Ishikawa (cell line): ENCODE results near the gene COP1.

Experiments used
- CEBPB ChIP-seq: IDR thresholded peaks from 2 replicates; pipeline ENCODE4 v1.6.1; 2012
- CREB1 ChIP-seq: IDR thresholded peaks from 2 replicates; pipeline ENCODE4 v1.6.1; 2012; ENCODE audit warnings: low read depth
- EGR1 ChIP-seq: IDR thresholded peaks from 2 replicates; pipeline ENCODE4 v1.6.1; 2012
- EP300 ChIP-seq: IDR thresholded peaks from 2 replicates; pipeline ENCODE4 v1.6.1; 2012; ENCODE audit warnings: borderline replicate concordance
- FOXM1 ChIP-seq: IDR thresholded peaks from 2 replicates; pipeline ENCODE4 v1.6.1; 2012; ENCODE audit warnings: low read depth, borderline replicate concordance
- NFIC ChIP-seq: IDR thresholded peaks from 2 replicates; pipeline ENCODE4 v1.6.1; 2012
- RAD21 ChIP-seq: IDR thresholded peaks from 2 replicates; pipeline ENCODE4 v1.6.1; 2012; ENCODE audit warnings: low read depth
- TAF1 ChIP-seq: IDR thresholded peaks from 2 replicates; pipeline ENCODE4 v1.6.1; 2012; ENCODE audit warnings: low read depth, mild to moderate bottlenecking
- TCF12 ChIP-seq: IDR thresholded peaks from 2 replicates; pipeline ENCODE4 v1.6.1; 2012; ENCODE audit warnings: low read depth
- TEAD4 ChIP-seq: IDR thresholded peaks from 2 replicates; pipeline ENCODE4 v1.6.1; 2012
- USF1 ChIP-seq: IDR thresholded peaks from 2 replicates; pipeline ENCODE4 v1.6.1; 2012
- YY1 ChIP-seq: IDR thresholded peaks from 2 replicates; pipeline ENCODE4 v1.6.1; 2012; ENCODE audit warnings: low read depth
- ZBTB7A ChIP-seq: IDR thresholded peaks from 2 replicates; pipeline ENCODE4 v1.6.1; 2012; ENCODE audit warnings: low read depth
- TF ChIP-seq, protein P1 (sequence below): IDR thresholded peaks from 2 replicates; pipeline ENCODE4 v1.6.1; 2012
- TF ChIP-seq, protein P2 (sequence below): IDR thresholded peaks from 2 replicates; pipeline ENCODE4 v1.6.1; 2012; ENCODE audit warnings: low read depth, mild to moderate bottlenecking

The COP1 gene

GRCh38 chr1:176220100-176220689, 13.1 kb upstream of the COP1 start:
- TF ChIP-seq EP300 (no peak), CREB1 (no peak), YY1 (no peak), TEAD4 (no peak), ZBTB7A (no peak), EGR1 (no peak)

- no peak for TF ChIP-seq YY1
- TF ChIP-seq CEBPB = no peak
- no peak for TF ChIP-seq USF1
- TF ChIP-seq TCF12 = no peak
- TF ChIP-seq, protein P1, sequence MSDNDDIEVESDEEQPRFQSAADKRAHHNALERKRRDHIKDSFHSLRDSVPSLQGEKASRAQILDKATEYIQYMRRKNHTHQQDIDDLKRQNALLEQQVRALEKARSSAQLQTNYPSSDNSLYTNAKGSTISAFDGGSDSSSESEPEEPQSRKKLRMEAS = no peak
- no peak for TF ChIP-seq EGR1
- no peak for TF ChIP-seq TAF1
- TF ChIP-seq RAD21 = no peak
- no peak for TF ChIP-seq NFIC
- no peak for TF ChIP-seq FOXM1
- no peak for TF ChIP-seq EP300
- TF ChIP-seq TEAD4 = no peak
- TF ChIP-seq ZBTB7A = no peak
- TF ChIP-seq CREB1 = no peak
- TF ChIP-seq, protein P2, sequence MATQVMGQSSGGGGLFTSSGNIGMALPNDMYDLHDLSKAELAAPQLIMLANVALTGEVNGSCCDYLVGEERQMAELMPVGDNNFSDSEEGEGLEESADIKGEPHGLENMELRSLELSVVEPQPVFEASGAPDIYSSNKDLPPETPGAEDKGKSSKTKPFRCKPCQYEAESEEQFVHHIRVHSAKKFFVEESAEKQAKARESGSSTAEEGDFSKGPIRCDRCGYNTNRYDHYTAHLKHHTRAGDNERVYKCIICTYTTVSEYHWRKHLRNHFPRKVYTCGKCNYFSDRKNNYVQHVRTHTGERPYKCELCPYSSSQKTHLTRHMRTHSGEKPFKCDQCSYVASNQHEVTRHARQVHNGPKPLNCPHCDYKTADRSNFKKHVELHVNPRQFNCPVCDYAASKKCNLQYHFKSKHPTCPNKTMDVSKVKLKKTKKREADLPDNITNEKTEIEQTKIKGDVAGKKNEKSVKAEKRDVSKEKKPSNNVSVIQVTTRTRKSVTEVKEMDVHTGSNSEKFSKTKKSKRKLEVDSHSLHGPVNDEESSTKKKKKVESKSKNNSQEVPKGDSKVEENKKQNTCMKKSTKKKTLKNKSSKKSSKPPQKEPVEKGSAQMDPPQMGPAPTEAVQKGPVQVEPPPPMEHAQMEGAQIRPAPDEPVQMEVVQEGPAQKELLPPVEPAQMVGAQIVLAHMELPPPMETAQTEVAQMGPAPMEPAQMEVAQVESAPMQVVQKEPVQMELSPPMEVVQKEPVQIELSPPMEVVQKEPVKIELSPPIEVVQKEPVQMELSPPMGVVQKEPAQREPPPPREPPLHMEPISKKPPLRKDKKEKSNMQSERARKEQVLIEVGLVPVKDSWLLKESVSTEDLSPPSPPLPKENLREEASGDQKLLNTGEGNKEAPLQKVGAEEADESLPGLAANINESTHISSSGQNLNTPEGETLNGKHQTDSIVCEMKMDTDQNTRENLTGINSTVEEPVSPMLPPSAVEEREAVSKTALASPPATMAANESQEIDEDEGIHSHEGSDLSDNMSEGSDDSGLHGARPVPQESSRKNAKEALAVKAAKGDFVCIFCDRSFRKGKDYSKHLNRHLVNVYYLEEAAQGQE = no peak
These were observed 10.5 kb upstream of the COP1 start for GRCh38 chr1:176217461-176218099.

DNA sequence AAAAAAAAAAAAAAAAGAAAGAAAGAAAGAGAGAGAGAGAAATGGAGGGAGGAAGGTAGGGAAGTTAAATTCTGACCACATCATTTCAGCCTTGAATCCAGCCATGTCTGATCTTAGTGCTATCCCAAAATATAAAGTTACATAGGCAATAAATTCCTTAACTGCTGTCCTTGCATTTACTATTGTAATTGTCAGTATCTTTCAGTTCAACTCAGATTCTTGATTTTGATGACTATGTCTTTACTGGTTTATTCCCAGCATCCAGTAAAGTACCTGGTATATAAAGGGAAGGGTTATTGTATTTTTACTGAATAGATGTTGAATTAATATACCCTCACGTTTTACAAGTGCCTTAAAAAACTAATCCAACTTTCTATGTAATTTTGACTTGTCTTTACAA, 8.9 kb upstream of the COP1 start:
- TF ChIP-seq CEBPB (no peak), NFIC (no peak), TAF1 (no peak), TCF12 (no peak), EP300 (no peak), FOXM1 (no peak), USF1 (no peak), RAD21 (no peak), ZBTB7A (no peak), TEAD4 (no peak)
- TF ChIP-seq, protein P1 = no peak
- TF ChIP-seq, protein P2 = no peak

DNA sequence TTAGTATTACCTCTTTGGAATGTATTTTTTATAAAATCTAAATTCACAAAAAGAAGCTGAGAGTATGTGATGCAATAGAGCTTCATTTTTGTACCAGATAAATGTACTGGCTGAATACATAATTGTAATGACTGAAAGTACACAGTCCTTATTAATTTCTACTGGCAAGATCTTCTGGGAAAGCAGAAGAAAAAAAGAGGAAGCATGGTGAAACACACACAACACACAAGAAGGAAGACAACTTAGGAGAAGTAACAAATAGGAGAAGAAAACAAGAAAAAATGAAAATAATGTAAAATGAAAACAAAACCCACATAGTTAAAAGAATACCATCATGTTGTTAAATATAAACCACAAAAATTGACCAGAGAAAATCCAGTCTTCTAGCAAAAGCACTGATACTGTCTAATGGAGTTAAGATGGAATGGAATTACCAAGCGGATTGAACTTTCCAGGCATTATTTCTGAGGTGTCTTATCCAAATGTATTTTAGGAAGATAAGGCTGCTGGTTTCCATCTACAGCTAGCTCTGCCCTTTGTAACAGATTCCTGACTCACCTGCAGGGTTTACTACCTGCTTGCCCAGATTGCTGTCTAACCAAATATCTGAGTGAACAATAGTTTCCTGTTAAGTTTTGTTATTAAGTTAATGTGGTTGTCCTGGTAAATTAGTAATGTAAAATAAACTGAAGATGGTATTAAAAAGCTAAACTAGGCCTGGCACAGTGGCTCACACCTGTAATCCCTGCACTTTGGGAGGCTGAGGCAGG, 4.5 kb upstream of the COP1 start:
- TF ChIP-seq FOXM1 (no peak), ZBTB7A (no peak), TCF12 (no peak), NFIC (no peak), CREB1 (no peak), RAD21 (no peak), YY1 (no peak), EP300 (no peak), USF1 (no peak), TEAD4 (no peak), CEBPB (no peak), EGR1 (no peak), TAF1 (no peak)
- TF ChIP-seq, protein P2 = no peak
- TF ChIP-seq, protein P1 = no peak
